GM20000 (cell line): ENCODE results near the gene CPSF6.
"Not testable (repeated sequence)": the region's sequence is repeated elsewhere in the genome, so short reads cannot be mapped to it uniquely, and the experiment has no call there.

Experiments used
- DNase-seq: peaks from one replicate; pipeline ENCODE4 v3.0.0; 2012; ENCODE audit warnings: low spot score
- CTCF ChIP-seq: IDR thresholded peaks from 2 replicates; pipeline ENCODE4 v1.5.1; 2012; ENCODE audit warnings: mild to moderate bottlenecking, control low read depth; ENCODE audit errors: extremely low read depth, missing control alignments

Gene CPSF6

GRCh38 chr12:69239352-69239921, at the start of gene CPSF6:
Gene CPSF6, plus strand, starts transcription at chr12:69239569. Its CDS starts 78 bp downstream, at chr12:69239647.
- peak; percentile 96 for DNase-seq
- TF ChIP-seq CTCF: no peak

GRCh38 chr12:69196302-69197288, 42.8 kb upstream of the CPSF6 start:
- no peak for DNase-seq
- TF ChIP-seq CTCF: no peak

- DNase-seq: not testable (repeated sequence)
These were observed 39.4 kb upstream of the CPSF6 start for GRCh38 chr12:69199976-69200375.

GRCh38 chr12:69204191-69204590, 35.2 kb upstream of the CPSF6 start:
- no peak for TF ChIP-seq CTCF
- DNase-seq: no peak

GRCh38 chr12:69210661-69211060, 28.7 kb upstream of the CPSF6 start:
- TF ChIP-seq CTCF: no peak
- DNase-seq: no peak

- no peak for DNase-seq
- no peak for TF ChIP-seq CTCF
These were observed 28.2 kb upstream of the CPSF6 start for GRCh38 chr12:69211160-69211559.

- no peak for TF ChIP-seq CTCF
- DNase-seq: no peak
These were observed 25.2 kb upstream of the CPSF6 start for GRCh38 chr12:69214169-69214568.
